H9 (cell line): Measurements from ENCODE around the gene RCC1. TPM values are rescaled to one million over a fixed set of nuclear protein-coding genes. Genes with fewer than 3 reads are reported as not detected.

Source experiments
- DNase-seq: peaks from one replicate; pipeline ENCODE4 v3.0.0-alpha.2; 2017
- H2AFZ ChIP-seq: one replicate; pipeline ENCODE4 v1.6.1; 2013; ENCODE audit warnings: mild to moderate bottlenecking, low read length, control low read depth, moderate library complexity
- H2AK5ac ChIP-seq: 2 replicates; pipeline ENCODE4 v1.6.1; 2013; ENCODE audit warnings: low read length, control low read depth, mixed read lengths; ENCODE audit not compliant: insufficient read length
- H2BK120ac ChIP-seq: one replicate; pipeline ENCODE4 v1.6.1; 2013; ENCODE audit warnings: low read depth, mild to moderate bottlenecking, low read length, control low read depth, inconsistent platforms; ENCODE audit not compliant: poor library complexity, severe bottlenecking
- H2BK12ac ChIP-seq: 2 replicates; pipeline ENCODE4 v1.6.1; 2013; ENCODE audit warnings: low read length, control low read depth, mixed read lengths, low read depth; ENCODE audit not compliant: insufficient read length
- H2BK15ac ChIP-seq: 2 replicates; pipeline ENCODE4 v1.6.1; 2013; ENCODE audit warnings: low read depth, low read length, control low read depth
- H2BK20ac ChIP-seq: one replicate; pipeline ENCODE4 v1.6.1; 2013; ENCODE audit warnings: low read depth, mild to moderate bottlenecking, low read length, control low read depth, inconsistent platforms; ENCODE audit not compliant: poor library complexity, severe bottlenecking
- H2BK5ac ChIP-seq: 2 replicates; pipeline ENCODE4 v1.6.1; 2013; ENCODE audit warnings: low read length, control low read depth, mixed read lengths; ENCODE audit not compliant: insufficient read length
- H3K14ac ChIP-seq: 2 replicates; pipeline ENCODE4 v1.6.1; 2013; ENCODE audit warnings: low read length, control low read depth; ENCODE audit not compliant: insufficient read depth
- H3K18ac ChIP-seq: 2 replicates; pipeline ENCODE4 v1.6.1; 2013; ENCODE audit warnings: low read depth, mild to moderate bottlenecking, mixed read lengths, low read length, control low read depth; ENCODE audit not compliant: insufficient read length
- H3K23ac ChIP-seq: 2 replicates; pipeline ENCODE4 v1.6.1; 2013; ENCODE audit warnings: low read length, control low read depth, mixed read lengths, low read depth; ENCODE audit not compliant: insufficient read length
- H3K23me2 ChIP-seq: 2 replicates; pipeline ENCODE4 v1.6.1; 2013; ENCODE audit warnings: low read depth, mild to moderate bottlenecking, mixed read lengths, low read length, control low read depth; ENCODE audit not compliant: insufficient read length, poor library complexity, severe bottlenecking
- H3K27ac ChIP-seq: 2 replicates; pipeline ENCODE4 v1.5.1; 2013; ENCODE audit warnings: low read length, control low read depth, mixed read lengths, low read depth; ENCODE audit not compliant: insufficient read length
- H3K27me3 ChIP-seq: 2 replicates; pipeline ENCODE4 v1.6.1; 2013; ENCODE audit warnings: low read length, control low read depth, inconsistent platforms; ENCODE audit not compliant: insufficient read depth
- H3K4ac ChIP-seq: 2 replicates; pipeline ENCODE4 v1.6.1; 2013; ENCODE audit warnings: low read depth, mild to moderate bottlenecking, control low read depth, inconsistent platforms, low read length, moderate library complexity
- H3K4me1 ChIP-seq: 2 replicates; pipeline ENCODE4 v1.6.1; 2013; ENCODE audit warnings: low read length, control low read depth, inconsistent platforms; ENCODE audit not compliant: insufficient read depth
- H3K4me2 ChIP-seq: 2 replicates; pipeline ENCODE4 v1.6.1; 2013; ENCODE audit warnings: low read length, control low read depth, mixed read lengths; ENCODE audit not compliant: insufficient read length, insufficient read depth
- H3K56ac ChIP-seq: 2 replicates; pipeline ENCODE4 v1.6.1; 2013; ENCODE audit warnings: low read depth, mild to moderate bottlenecking, mixed read lengths, low read length, control low read depth; ENCODE audit not compliant: insufficient read length
- H3K79me1 ChIP-seq: 2 replicates; pipeline ENCODE4 v1.6.1; 2013; ENCODE audit warnings: low read depth, mild to moderate bottlenecking, moderate library complexity, low read length, control low read depth, inconsistent platforms; ENCODE audit not compliant: insufficient read depth, poor library complexity, severe bottlenecking
- H3K79me2 ChIP-seq: 2 replicates; pipeline ENCODE4 v1.6.1; 2013; ENCODE audit warnings: low read length, control low read depth, inconsistent platforms; ENCODE audit not compliant: insufficient read depth
- H3K9ac ChIP-seq: 2 replicates; pipeline ENCODE4 v1.6.1; 2013; ENCODE audit warnings: low read length, control low read depth, mixed read lengths; ENCODE audit not compliant: insufficient read length; ENCODE audit errors: extremely low read depth
- H3K9me3 ChIP-seq: one replicate; pipeline ENCODE4 v1.6.1; 2013; ENCODE audit warnings: low read depth, low read length, inconsistent platforms; ENCODE audit not compliant: control insufficient read depth
- H3T11ph ChIP-seq: one replicate; pipeline ENCODE4 v1.6.1; 2013; ENCODE audit warnings: mild to moderate bottlenecking, low read length, control low read depth, inconsistent platforms
- H4K20me1 ChIP-seq: one replicate; pipeline ENCODE4 v1.6.1; 2013; ENCODE audit not compliant: control insufficient read depth, insufficient read length, insufficient read depth
- H4K5ac ChIP-seq: 2 replicates; pipeline ENCODE4 v1.6.1; 2013; ENCODE audit warnings: low read depth, mild to moderate bottlenecking, mixed read lengths, low read length, control low read depth; ENCODE audit not compliant: insufficient read length
- H4K8ac ChIP-seq: replicated peaks from 2 replicates; pipeline ENCODE4 v1.6.1; 2013; ENCODE audit warnings: low read length, control low read depth, mixed read lengths, low read depth; ENCODE audit not compliant: insufficient read length
- H4K91ac ChIP-seq: 2 replicates; pipeline ENCODE4 v1.6.1; 2013; ENCODE audit warnings: low read depth, mild to moderate bottlenecking, moderate library complexity, mixed read lengths, low read length, control low read depth; ENCODE audit not compliant: insufficient read length
- H3K27ac Mint-ChIP-seq, 3 experiments: 2 replicates in 2 of 3; 3 replicates in 1 of 3; pipeline ENCODE4 v1.8.0; 2020 to 2021; ENCODE audit warnings: mixed read lengths in 3 of 3, mild to moderate bottlenecking in 1 of 3, moderate library complexity in 1 of 3
- H3K27me3 Mint-ChIP-seq: 2 replicates; pipeline ENCODE4 v1.8.0; 2021; ENCODE audit warnings: low read depth, mild to moderate bottlenecking, moderate library complexity, mixed read lengths
- H3K36me3 Mint-ChIP-seq, 3 experiments: 2 replicates in 2 of 3; 3 replicates in 1 of 3; pipeline ENCODE4 v1.8.0; 2020 to 2021; ENCODE audit warnings: low read depth in 3 of 3, mixed read lengths in 3 of 3; ENCODE audit not compliant: insufficient read depth in 1 of 3
- H3K4me1 Mint-ChIP-seq, 2 experiments: 2 replicates each; pipeline ENCODE4 v1.8.0; 2020; ENCODE audit warnings: mixed read lengths in 2 of 2
- H3K4me3 Mint-ChIP-seq, 2 experiments: 2 replicates in 1 of 2; 3 replicates in 1 of 2; pipeline ENCODE4 v1.8.0; 2020 to 2021; ENCODE audit warnings: mild to moderate bottlenecking in 2 of 2, mixed read lengths in 2 of 2, moderate library complexity in 1 of 2
- H3K9me3 Mint-ChIP-seq, 2 experiments: 2 replicates in 1 of 2; 3 replicates in 1 of 2; pipeline ENCODE4 v1.8.0; 2020; ENCODE audit warnings: mild to moderate bottlenecking in 2 of 2, mixed read lengths in 2 of 2, moderate library complexity in 1 of 2
- CTCF ChIP-seq: fragments of 200-600 bp; sonication (generic); conservative IDR thresholded peaks from 3 replicates; pipeline ENCODE4 v1.8.0; 2021; ENCODE audit warnings: antibody characterized with exemption, mild to moderate bottlenecking
- WGBS: extraction: QIAGEN DNeasy Blood & Tissue Kit; methylation state at CpG from one replicate; pipeline ENCODE4 v1.1.7; 2013; ENCODE audit warnings: missing lambda C conversion rate, low lambda C conversion rate, mixed read lengths; ENCODE audit not compliant: insufficient read length; ENCODE audit errors: extremely low coverage; 5-methylcytosine and 5-hydroxymethylcytosine counted together
- total RNA-seq: library from RNA; stranded (reverse); gene quantifications from 2 replicates; pipeline ENCODE4 v1.2.1, GENCODE V29; 2021

RCC1 gene
- total RNA-seq, 1 experiment from 2014 or later = 93.6 TPM

- H2BK20ac ChIP-seq = no peak overlapping the region
- Mint-ChIP-seq H3K4me3 (peak overlapping the region; percentile 97), H3K36me3 (peaks cover 65 to 74% (median 71%) of the 10 kb centered on the region in 3 experiments), H3K4me1 (peaks cover 18 to 37% of the 10 kb centered on the region in 2 experiments), H3K9me3 (peaks cover 7 to 8% of the 10 kb centered on the region in 2 experiments), H3K27ac (peak overlapping the region; percentile 99), H3K27me3 (peaks cover 47% of the 10 kb centered on the region)
- no peak overlapping the region for H4K5ac ChIP-seq
- no peaks in the 10 kb centered on the region for H3K79me1 ChIP-seq
- H2BK120ac ChIP-seq = no peak overlapping the region
- H2BK5ac ChIP-seq = no peak overlapping the region
- no peak for DNase-seq
- H2AK5ac ChIP-seq = no peak overlapping the region
- no peaks in the 10 kb centered on the region for H3K27me3 ChIP-seq
- H3K14ac ChIP-seq = peak overlapping the region; percentile 83; the same call in 1 of the 2 replicates
- H3K23ac ChIP-seq = no peak overlapping the region
- H3K18ac ChIP-seq = peak overlapping the region; percentile 13
- no peak overlapping the region; the same call in 1 of the 2 replicates for H3K4ac ChIP-seq
- peak overlapping the region; percentile 99 for H3K9ac ChIP-seq
- H3K9me3 ChIP-seq = no peaks in the 10 kb centered on the region
- peaks cover 2% of the 10 kb centered on the region; the same call in 1 of the 2 replicates for H3K4me1 ChIP-seq
- no peak overlapping the region for H2BK12ac ChIP-seq
- H3T11ph ChIP-seq = no peak overlapping the region
- peaks cover 3% of the 10 kb centered on the region for H4K20me1 ChIP-seq
- H3K23me2 ChIP-seq = peaks cover 4% of the 10 kb centered on the region
- peak overlapping the region; percentile 89 for H3K27ac ChIP-seq
- WGBS = no CpG with 5 or more reads among the region's 10 CpGs
- no peak overlapping the region for H3K56ac ChIP-seq
- no peak overlapping the region for H4K91ac ChIP-seq
- no peak overlapping the region for H2AFZ ChIP-seq
- TF ChIP-seq CTCF = no peak
- H3K79me2 ChIP-seq = 0 out of 2 replicates have a peak, but pooled peaks cover under 1% of the 10 kb centered on the region
- H4K8ac ChIP-seq = no peak overlapping the region
- peak overlapping the region; percentile 65 for H3K4me2 ChIP-seq
- no peak overlapping the region for H2BK15ac ChIP-seq
Observed at GRCh38 chr1:28507646-28508434, 2.0 kb downstream of the RCC1 start.
